Stimulated activated CD8-positive, alpha-beta memory T cell treated with anti-CD3 and anti-CD28 coated beads, Interleukin-7, amount 100 ng/mL, for 4 hours (primary cell): ENCODE data around the gene TPO.

Experiments
- DNase-seq, 2 donors: peaks; one replicate each; pipeline ENCODE4 v3.0.0-alpha.2; 2020; ENCODE audit warnings: low read depth in 2 of 2

Gene TPO

GRCh38 chr2:1521878-1522830, 108.9 kb downstream of the TPO start:
- DNase-seq: no peak

- no peak for DNase-seq
Observed at GRCh38 chr2:1527153-1527992, 114.1 kb downstream of the TPO start.

DNA sequence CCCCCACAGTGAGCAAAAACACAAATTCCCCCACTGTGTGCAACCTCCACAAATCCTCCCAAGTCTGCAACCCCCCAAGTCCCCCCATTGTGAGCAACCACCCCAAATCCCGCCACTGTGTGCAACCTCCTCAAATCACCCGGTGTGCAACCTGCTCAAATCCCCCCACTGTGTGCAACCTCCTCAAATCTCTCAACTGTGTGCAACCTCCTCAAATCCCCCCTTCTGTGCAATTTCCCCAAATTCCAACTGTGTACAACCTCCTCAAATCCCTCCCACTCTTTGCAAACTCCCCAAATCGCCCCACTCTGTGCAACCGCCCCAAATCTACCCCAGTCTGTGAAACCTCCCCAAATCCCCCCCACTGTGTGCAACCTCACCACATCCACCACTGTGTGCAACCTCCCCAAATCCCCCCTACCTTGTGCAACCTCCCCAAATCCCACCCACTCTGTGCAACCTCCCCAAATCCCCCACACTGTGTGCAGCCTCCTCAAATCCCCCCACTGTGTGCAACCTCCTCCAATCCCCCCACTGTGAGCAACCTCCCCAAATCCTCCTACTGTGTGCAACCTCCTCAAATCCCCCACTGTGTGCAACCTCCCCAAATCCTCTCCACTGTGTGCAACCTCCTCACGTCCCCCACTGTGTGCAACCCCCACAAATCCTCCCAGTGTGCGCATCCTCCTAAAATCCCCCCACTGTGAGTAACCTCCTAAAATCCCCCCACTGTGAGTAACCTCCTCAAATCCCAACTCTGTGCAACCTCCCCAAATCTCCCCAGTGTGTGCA, 115.2 kb downstream of the TPO start:
- DNase-seq: no peak

DNA sequence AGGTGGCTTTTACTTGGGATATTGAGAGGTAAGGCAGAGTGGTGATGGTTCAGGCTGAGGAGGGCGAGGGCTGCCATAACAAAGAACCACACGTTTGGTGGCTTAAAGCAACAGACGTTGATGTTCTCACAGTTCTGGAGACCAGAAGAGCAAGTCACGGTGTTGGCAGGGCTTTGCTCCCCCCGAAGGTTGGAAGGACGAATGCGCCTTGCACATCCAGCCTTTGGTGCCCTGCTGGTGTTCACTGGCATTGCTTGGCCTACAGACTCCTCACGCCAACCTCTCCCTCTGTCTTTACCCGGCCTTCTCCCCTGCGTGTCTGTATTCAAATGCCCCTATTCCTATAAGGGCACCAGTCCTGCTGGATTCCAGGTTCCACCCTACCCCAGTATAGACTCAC, 125.4 kb downstream of the TPO start:
- no peak for DNase-seq

GRCh38 chr2:1539441-1539840, 126.2 kb downstream of the TPO start:
- no peak for DNase-seq

- DNase-seq: no peak
Observed at GRCh38 chr2:1539973-1540372, 126.7 kb downstream of the TPO start.

DNA sequence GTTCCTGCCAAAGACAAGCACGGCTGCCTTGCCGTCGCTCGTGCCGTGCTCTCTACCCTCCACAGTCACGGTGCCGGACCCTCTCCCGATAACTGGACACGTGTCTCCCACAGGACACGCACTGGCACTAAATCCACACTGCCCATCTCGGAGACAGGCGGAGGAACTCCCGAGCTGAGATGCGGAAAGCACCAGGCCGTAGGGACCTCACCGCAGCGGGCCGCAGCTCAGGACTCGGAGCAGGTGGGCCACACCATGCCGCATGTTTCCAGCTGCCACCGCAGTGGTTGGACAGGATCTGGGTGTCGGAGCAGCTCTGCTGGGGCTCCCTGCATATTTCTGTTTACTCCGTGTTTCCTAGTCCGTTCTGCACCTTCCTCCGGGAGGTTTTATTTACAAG, 127.2 kb downstream of the TPO start:
- DNase-seq: no peak

GRCh38 chr2:1541040-1541439, 127.8 kb downstream of the TPO start:
- DNase-seq: no peak

DNA sequence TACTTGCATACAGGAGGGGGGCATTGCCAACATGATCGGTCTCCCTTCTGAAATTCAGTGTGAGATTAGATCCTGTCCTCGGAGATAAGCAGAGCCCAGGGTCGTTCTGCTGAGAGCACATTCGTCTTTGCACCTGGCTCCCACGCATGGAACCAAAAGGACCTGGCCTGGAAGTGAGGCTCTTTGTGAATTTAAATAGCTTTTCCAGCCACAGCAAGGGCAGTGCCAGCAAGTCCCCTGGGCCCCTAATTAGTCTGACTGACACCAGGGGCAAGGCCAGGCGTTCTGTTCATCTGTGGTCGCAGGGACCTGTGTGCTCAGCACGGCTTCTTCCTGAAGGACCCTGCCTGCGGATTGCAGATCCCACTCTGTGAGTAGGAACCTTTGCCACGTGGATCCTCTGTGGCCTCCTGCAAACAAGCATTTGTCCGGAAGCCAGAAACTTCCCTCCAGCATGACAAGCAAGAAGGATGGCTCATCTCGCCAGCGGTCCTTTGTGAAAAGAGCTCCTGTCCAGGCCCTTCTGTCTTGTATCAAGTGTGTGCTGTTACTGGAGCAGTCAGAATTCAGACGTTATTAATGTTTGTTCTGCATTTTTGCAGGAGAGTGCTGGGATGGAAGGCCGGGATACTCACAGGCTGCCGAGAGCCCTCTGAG, 128.7 kb downstream of the TPO start:
- DNase-seq: no peak

DNA sequence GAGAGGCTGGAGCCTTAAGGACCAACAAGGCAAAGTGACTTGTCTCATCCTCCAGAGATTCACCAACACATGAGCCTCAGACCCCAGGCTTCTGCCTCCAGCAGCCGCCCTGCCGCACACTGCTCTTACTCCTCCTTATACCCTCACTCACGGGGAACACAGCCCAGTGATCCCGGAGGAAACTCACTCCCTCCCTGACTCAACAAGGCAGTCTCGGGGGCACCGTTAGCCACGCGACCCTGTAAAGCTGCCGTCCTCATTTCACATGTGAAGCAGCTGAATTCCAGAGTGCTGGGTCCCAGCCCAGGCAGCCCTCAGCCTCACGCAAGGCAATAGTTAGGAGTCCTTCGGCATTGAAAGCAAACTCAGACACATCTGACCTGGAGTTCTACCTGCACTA, 129.7 kb downstream of the TPO start:
- no peak for DNase-seq

- no peak for DNase-seq
Observed at GRCh38 chr2:1543776-1544477, 130.7 kb downstream of the TPO start.

DNA sequence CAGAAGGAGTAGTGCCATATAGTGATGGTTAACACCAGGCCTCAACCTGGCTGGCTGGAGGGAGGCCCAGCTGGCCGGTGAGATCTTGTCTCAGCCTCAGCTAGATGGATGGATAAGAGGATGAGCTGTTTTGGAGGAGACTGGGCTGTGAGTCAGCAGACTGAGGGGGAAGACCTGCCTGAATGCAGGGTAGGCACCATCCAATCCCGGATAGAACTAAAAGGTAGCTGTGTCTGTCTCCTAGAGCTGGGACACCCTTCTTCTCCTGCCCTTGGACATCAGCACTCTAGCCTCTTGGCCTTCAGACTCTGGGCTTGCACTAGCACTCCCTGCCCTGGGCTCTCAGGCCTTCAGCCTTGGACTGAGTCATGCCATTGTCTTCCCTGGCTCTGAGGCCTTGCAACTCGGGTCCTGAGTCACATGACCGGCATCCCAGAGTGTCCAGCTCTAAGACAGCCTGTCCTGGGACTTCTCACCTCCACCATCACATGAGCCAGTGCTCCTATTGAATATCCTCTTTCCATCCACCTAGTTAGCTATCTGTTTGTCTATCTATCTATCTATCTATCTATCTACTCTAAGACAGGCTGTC, 131.3 kb downstream of the TPO start:
- DNase-seq: no peak

- no peak for DNase-seq
Observed at GRCh38 chr2:1546023-1546591, 132.8 kb downstream of the TPO start.

GRCh38 chr2:1546901-1547300, 133.6 kb downstream of the TPO start:
- no peak for DNase-seq

- no peak for DNase-seq
Observed at GRCh38 chr2:1548910-1549673, 135.8 kb downstream of the TPO start.

DNA sequence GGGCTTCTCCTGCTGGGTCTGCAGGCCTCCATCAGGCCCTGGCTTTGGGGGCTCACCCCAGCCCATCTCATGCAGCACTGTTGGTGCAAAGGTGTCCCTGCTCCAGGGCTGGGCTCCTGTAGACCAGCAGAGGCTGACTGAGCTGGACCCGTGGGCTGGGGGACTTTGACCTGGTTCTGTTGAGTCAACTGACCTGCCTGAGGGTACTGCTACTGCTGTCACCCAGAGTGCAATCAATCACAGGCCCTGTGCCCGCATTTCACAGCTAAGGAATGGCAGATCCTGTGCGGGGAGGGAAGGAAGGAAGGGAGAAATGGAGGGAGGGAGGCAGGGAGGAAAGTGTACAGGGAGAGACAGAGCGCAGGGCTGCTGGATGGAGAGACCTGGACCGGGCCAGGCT, 136.8 kb downstream of the TPO start:
- no peak for DNase-seq

DNA sequence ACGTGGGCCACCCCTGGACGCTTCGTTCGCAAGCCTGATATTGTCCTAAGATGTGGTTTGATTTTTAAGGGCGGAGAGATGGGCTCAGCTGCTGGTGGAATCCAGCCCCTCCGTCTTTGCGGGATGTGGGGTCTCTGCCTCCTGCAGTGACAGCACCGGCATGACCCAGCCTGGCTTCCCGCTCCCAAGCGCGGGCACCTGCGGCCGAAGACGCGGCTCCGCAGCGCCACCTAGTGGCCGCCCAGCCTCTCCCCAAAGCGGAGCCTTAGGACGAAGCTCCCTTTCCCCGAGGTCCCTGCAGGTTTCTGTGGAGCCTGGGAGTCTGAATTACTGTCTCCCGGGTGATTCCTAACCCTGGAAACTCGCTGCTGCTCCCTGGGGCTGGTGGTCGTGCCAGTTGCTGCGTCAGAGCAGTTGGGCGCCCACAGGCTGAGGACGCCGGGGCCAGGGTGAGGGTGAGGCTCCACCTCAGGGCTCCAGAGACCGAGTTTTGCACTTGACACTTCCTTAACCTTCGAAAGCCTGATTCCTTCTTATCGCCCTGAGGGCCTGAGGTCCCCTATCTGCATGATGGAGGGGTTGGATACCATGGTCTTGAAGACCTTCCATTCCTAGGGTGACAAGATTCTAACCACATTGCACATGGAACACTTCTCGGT, 137.5 kb downstream of the TPO start:
- DNase-seq: peak in 1 of 2 donors; percentile 37

DNA sequence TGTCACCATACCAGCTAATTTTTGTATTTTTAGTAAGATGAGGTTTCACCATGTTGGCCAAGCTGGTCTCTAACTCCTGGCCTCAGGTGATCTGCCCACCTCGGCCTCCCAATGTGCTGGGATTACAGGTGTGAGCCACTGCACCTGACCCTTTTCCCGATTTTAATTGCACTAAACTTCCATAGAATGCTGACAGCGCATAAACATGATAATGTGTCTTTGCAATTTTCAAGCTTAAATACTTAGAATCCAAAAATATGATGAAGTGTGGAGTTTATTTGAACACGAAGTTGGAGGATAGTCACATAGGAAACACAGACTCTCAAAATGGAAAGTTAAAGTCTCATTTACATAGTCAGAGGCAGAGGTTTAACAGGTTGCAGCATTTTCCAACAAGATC, 138.6 kb downstream of the TPO start:
- DNase-seq: no peak

GRCh38 chr2:1552611-1553010, 139.3 kb downstream of the TPO start:
- DNase-seq: no peak
